ENCODE results near the gene PI16.

DNA sequence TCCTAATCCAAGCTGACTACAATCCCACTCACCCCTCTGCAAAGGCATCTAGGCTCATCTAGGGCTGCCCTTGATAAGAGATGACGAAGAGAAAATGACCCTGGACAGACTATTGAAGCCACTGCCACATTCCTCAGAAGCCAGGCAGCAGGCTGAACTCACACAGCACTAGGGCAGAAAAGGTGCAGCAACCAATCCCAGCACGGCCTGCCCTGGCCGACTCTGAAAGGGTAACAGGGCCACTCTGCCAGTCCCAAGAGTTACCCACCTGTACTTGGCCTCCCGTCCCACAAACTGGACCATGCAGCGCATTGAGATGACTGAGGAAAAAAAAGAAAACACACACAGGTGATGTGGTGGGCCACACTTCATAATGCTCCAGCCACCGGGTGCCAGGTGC lies 22.4 kb downstream of the PI16 start:
- TF ChIP-seq CEBPB (IDR thresholded peaks at IDR 0.05) (no peak), EGR1 (IDR thresholded peaks at IDR 0.05) (no peak), EP300 (IDR thresholded peaks at IDR 0.05; ENCODE audit: borderline replicate concordance) (no peak), TAF1 (IDR thresholded peaks at IDR 0.05; ENCODE audit: low read depth) (no peak), RAD21 (IDR thresholded peaks at IDR 0.05; ENCODE audit: low read depth) (no peak), REST (IDR thresholded peaks at IDR 0.05; ENCODE audit: low read depth) (no peak), NFIC (IDR thresholded peaks at IDR 0.05) (no peak), TEAD4 (IDR thresholded peaks at IDR 0.05) (no peak), CREB1 (IDR thresholded peaks at IDR 0.05; ENCODE audit: low read depth) (no peak), ZBTB7A (IDR thresholded peaks at IDR 0.05; ENCODE audit: low read depth) (no peak), FOXM1 (IDR thresholded peaks at IDR 0.05; ENCODE audit: borderline replicate concordance, low read depth) (no peak)
- TF ChIP-seq, protein P1, sequence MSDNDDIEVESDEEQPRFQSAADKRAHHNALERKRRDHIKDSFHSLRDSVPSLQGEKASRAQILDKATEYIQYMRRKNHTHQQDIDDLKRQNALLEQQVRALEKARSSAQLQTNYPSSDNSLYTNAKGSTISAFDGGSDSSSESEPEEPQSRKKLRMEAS (IDR thresholded peaks at IDR 0.05), result no peak
- TF ChIP-seq, protein P2, sequence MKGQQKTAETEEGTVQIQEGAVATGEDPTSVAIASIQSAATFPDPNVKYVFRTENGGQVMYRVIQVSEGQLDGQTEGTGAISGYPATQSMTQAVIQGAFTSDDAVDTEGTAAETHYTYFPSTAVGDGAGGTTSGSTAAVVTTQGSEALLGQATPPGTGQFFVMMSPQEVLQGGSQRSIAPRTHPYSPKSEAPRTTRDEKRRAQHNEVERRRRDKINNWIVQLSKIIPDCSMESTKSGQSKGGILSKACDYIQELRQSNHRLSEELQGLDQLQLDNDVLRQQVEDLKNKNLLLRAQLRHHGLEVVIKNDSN (IDR thresholded peaks at IDR 0.05), result no peak
